ENCODE data around the gene NUDT14.

- TF ChIP-seq POLR2AphosphoS5 (IDR thresholded peaks at IDR 0.05) (no peak), POLR2A (IDR thresholded peaks at IDR 0.05) (no peak), EP300 (IDR thresholded peaks at IDR 0.05) (no peak)
- TF ChIP-seq, protein P1, sequence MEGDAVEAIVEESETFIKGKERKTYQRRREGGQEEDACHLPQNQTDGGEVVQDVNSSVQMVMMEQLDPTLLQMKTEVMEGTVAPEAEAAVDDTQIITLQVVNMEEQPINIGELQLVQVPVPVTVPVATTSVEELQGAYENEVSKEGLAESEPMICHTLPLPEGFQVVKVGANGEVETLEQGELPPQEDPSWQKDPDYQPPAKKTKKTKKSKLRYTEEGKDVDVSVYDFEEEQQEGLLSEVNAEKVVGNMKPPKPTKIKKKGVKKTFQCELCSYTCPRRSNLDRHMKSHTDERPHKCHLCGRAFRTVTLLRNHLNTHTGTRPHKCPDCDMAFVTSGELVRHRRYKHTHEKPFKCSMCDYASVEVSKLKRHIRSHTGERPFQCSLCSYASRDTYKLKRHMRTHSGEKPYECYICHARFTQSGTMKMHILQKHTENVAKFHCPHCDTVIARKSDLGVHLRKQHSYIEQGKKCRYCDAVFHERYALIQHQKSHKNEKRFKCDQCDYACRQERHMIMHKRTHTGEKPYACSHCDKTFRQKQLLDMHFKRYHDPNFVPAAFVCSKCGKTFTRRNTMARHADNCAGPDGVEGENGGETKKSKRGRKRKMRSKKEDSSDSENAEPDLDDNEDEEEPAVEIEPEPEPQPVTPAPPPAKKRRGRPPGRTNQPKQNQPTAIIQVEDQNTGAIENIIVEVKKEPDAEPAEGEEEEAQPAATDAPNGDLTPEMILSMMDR (IDR thresholded peaks at IDR 0.05): no peak
Observed at GRCh38 chr14:105139212-105139825, 41.8 kb downstream of the NUDT14 start.
